NCI-H146 (cell line): ENCODE data around the gene CPLX3.

ENCODE experiments used
- DNase-seq: peaks from one replicate; lab custom pipeline; 2025; lab: John Stamatoyannopoulos, UW

Gene CPLX3

DNA sequence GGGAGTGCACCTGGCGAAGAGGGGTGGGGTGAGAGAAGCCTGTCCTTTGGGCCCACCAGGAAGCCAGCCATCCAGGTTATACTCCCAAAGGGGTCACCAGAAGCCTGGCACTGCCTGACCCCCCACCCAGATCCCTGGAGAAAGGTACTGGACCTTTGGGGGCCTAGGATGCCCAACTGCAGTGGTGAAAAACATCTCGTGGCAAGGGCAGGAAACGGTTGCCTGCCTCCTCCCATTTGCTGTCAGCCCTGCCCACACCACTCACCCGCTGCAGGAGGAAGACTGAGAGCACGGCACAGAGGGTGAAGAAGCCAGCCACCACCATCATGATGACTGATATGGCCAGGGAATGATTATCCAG lies 18.8 kb downstream of the CPLX3 start:
- DNase-seq: no peak

- no peak for DNase-seq
These were observed 19.2 kb downstream of the CPLX3 start for GRCh38 chr15:74845581-74845980.

- no peak for DNase-seq
These were observed 21.0 kb downstream of the CPLX3 start for GRCh38 chr15:74847432-74847831.

DNA sequence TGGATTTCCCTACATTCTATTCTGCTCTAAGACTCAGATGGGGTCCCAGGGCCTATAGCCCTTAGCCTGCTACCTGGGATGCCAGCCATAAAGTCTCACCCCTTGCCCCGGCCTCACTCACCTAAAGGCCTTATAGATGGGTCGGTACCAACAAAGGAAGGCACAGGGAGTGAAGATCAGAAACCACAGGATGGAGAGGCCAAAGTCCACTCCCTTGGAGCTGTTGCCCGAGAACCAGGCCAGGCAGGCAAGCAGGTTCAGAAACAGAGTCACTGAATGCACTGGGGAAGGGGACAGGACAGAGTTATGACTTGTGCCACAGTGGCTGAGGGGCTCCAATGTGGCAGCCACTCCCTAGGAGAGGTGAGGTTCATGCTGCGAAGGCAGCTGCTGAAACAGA lies 24.0 kb downstream of the CPLX3 start:
- DNase-seq: no peak

- no peak for DNase-seq
These were observed 25.5 kb downstream of the CPLX3 start for GRCh38 chr15:74851960-74852359.

GRCh38 chr15:74854453-74855022 lies 28.1 kb downstream of the CPLX3 start:
- no peak for DNase-seq

DNA sequence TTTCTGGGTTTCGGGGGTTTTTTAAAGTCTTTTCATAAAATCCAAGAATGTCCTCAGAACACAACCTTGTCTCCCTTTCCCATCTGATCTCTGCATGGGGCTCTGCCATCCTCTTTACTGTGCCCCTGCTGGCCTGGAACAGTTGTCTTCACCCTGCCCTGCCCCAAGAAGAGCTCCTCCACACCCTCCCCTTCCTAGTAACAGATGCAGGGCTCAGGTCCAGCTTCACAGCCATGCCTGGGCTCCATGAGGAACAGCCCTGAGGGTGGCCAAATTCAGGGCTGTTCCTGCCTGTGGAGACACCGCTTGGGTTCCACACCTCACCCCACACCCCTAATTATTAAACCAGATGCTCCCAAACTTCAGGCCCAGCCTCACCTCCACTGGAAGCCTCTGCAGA lies 29.4 kb downstream of the CPLX3 start:
- DNase-seq: no peak

DNA sequence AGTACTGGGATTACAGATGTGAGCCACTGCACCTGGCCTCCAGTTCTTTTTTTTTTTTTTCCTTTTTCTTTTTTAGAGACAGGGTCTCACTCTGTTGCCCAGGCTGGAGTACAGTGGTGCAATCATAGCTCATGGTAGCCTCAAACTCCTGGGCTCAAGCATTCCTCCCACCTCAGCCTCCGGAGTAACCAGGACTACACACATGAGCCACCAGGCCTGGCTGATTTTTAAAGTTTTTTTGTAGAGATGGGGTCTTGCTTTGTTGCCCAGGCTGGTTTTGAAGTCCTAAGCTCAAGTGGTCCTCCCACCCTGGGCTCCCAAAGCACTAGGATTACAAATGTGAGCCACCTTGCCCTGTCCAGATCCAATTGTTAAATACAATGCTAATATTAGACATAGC lies 30.1 kb downstream of the CPLX3 start:
- no peak for DNase-seq

- no peak for DNase-seq
These were observed 30.7 kb downstream of the CPLX3 start for GRCh38 chr15:74857082-74857655.

- DNase-seq: no peak
These were observed 31.4 kb downstream of the CPLX3 start for GRCh38 chr15:74857671-74858368.

DNA sequence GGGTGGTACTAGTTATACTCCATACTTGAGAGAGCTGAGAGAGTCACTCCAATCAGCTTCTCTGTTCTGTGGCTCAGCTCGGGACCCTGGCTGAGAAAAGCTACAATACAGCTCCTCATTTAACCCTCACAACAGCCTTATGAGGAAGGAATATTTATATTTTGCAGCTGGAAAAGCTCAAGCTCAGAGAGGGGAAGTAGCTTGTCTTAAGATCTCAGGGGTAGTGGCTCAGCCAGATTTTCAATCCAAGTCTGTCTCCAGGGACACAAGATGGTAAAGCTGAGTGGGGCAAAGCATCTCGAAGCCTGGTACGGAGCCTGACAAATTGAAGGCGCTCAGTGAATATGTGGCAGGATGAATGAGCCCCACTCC lies 31.9 kb downstream of the CPLX3 start:
- DNase-seq: no peak

DNA sequence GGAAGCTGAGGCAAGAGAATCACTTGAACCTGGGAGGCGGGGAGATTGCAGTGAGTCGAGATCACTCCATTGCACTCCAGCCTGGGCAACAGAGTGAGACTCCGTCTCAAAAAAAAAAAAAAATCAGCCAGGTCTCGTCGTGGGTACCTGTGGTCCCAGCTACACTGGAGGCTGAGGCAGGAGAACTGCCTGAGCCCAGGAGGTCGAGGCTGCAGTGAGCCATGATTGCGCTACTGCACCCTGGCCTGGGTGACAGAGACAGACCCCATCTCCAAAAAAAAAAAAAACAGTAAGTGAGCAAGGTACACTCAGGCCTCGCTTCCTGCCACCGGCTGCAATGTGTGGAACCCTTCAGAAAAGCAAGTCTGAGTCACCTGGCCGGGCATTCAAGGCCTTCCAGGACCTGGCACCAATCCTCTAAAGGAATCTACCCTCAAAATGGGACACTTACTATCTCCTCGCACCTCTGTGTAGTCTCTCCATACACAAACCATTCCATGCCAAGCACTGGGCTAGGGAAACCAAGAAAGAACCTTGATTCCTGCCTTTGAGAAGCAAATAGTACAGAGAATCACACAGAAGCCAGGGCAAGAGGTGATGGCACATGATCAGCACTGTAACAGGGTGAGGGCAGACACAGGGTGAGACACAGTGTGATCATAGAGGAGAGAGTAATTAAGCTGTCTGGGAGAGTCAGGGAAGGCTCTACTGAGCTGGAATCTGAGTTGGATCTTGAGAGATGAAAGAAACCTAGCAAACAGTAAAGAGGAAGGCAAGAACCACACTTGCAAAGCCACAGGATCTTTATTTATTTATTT lies 37.0 kb downstream of the CPLX3 start:
- no peak for DNase-seq

- DNase-seq: no peak
These were observed 37.9 kb downstream of the CPLX3 start for GRCh38 chr15:74864296-74864695.

DNA sequence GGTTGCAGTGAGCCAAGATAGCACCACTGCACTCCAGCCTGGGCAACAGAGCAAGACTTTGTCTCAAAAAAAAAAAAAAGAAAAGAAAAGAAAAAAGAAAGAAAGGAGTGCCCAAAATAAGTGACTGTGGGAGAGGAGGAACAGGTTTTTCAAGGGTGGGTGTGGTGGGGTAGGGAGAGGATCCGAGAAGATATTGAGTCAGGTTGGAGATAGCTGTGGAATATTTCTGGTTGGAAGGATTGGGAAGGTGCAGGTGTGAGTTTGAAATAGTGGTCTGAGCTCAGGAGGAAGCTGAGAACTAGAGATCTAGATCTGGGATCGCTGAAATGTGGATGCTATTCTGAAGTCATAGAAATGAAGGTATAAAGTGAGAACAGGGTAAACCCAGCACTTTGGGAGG lies 38.9 kb downstream of the CPLX3 start:
- DNase-seq: no peak

DNA sequence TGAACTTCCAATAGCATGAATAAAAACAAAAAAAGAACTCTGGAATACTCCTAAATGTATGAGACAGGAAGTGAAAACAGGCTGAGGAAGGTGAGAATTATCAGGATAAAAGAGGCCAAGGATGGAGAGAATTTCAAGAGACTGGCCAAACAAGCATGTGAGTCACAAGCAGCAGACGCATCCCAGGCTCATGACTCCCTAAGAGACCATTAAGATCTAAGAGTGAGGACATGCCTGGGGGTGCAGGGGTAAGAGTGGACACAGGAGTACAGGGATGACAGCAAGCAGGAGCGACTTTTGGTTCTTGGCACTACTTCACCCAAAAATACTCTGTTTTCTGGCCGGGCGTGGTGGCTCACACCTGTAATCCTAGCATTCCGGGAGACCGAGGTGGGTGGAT lies 39.7 kb downstream of the CPLX3 start:
- no peak for DNase-seq

DNA sequence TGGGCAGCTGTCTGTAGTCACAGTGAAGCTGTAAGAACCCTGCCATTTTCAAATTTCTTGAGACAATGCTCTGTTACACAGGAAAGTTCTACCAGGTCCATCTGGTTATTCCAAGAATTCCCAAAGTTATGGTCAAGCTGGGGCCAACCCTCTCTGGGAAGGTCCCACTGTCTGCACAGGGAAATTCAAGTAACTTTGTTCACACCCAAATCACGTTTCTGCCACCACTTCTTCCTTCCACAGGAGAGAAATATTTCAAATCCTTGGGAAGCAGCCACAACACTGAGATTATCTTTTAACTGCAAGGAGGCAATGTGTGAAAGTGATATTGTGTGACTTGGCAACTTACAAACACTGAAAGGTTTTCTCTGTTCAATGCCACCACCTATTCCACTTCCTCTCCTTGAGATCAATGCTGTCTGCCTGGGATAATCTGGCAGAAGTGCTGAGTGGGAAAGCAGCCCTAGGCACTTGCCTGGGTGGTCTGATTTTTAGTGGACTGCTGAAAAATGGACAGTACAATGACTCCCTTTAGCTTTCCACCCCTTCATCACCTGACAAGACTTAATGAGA lies 41.1 kb downstream of the CPLX3 start:
- DNase-seq: no peak

DNA sequence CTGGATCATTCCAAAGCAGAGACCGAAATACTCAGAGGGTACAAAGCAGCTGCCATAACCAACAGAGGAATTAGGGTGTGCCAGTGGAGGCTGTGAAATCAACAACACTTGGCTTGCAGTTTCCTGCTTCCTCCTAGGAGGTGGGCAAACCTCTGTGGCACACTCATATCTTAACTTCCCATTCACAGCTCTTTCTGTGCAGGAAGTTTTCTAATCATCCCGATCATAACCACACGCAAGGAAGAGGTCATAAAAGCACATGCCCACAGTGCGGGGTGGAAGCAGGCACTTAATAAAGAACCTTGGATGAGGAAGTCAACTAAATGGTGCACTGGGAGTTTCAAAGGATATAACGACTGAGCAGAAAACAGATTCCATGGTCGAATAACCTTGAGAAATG lies 41.6 kb downstream of the CPLX3 start:
- DNase-seq: no peak

- DNase-seq: no peak
These were observed 42.9 kb downstream of the CPLX3 start for GRCh38 chr15:74869372-74869725.

DNA sequence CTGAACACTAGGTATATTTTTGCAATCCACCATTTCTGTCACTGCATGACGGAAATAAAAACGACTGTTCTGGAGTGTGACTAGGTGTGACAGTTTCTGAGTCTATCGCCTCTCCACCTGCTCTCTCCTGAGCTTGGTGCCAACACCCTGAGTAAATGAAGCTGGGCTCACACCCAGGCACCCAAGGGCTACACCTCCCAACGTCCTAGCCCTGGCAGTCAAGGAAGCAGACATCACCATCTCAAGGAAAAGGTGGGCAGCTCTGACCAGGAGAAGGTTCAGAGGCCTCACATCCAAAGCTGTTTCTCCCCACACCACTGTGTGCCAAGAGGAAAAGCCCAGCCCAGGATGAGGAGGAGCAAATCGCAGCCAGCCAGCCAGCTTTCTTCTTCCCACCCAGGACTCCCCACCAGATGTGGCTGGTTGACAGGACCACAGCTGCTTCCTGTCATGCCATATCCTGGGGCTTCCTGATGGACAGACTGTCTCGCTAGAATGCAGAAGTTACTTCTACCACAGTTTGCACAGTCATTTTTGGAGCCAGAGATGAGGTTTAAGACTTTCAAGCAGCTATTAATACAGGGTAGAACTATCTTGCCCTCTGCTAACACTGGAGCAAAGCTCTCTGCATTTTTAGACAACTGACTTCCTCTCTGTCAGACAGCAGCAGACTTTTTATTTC lies 43.4 kb downstream of the CPLX3 start:
- no peak for DNase-seq

- no peak for DNase-seq
These were observed 44.2 kb downstream of the CPLX3 start for GRCh38 chr15:74870436-74871215.

DNA sequence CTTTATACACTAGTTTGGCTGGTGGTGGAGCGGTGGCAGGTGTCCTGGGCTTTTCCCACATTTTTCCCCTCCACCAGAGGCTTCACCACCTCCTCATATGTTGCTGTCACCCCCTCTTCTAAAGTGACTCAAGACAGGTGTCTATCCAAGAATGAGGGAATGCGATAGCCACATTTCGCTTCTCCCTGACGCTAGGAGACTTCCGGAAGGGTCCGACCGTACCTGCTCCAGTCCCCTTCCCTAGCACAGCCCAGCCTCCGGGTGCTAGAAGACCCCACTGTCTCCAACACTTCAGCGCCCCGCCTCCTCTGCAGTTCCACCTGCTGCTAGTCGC lies 46.2 kb downstream of the CPLX3 start:
- no peak for DNase-seq
